Naive thymus-derived CD4-positive, alpha-beta T cell (primary cell): ENCODE measurements around the gene SEBOX. TPM values are rescaled to one million over a fixed set of nuclear protein-coding genes. Genes with fewer than 3 reads are reported as not detected.

Experiments used
- ATAC-seq: fragments of 150-1000 bp; cut with Tn5 transposase; 2 replicates; pipeline ENCODE4 v1.10.0; 2021; ENCODE audit warnings: mild to moderate bottlenecking, moderate library complexity
- CTCF ChIA-PET: fragments of 350-600 bp; sonication (Branson Sonifier 250); formaldehyde crosslinking; loops from one replicate; lab custom pipeline; 2021; ENCODE audit warnings: antibody characterized with exemption; lab: Charles Lee
- POLR2A ChIA-PET: fragments of 350-600 bp; sonication (Branson Sonifier 250); formaldehyde crosslinking; loops from one replicate; lab custom pipeline; 2021; ENCODE audit warnings: antibody characterized with exemption, inconsistent platforms; lab: Charles Lee
- DNase-seq, 9 donors: peaks; one replicate each; pipeline versions ENCODE4 v3.0.0 to v3.0.0-alpha.2; 2020 to 2022; ENCODE audit warnings: mixed read lengths in 1 of 9
- H3K27ac ChIP-seq: one replicate; pipeline ENCODE4 v1.7.0; 2013; ENCODE audit warnings: mild to moderate bottlenecking, low read depth, low read length, moderate library complexity
- H3K27me3 ChIP-seq, 2 donors: one replicate each; pipeline ENCODE4 v1.7.0; 2013; ENCODE audit warnings: low read length in 2 of 2, mild to moderate bottlenecking in 2 of 2, moderate library complexity in 2 of 2; ENCODE audit not compliant: control insufficient read depth in 2 of 2, insufficient read depth in 2 of 2
- H3K36me3 ChIP-seq, 3 experiments: 1 replicate in 2 of 3; 2 replicates in 1 of 3; pipeline ENCODE4 v1.7.0; 2013; ENCODE audit warnings: low read length in 3 of 3, mild to moderate bottlenecking in 3 of 3, moderate library complexity in 1 of 3; ENCODE audit not compliant: insufficient read depth in 3 of 3, control insufficient read depth in 2 of 3
- H3K4me1 ChIP-seq, 2 donors: one replicate each; pipeline ENCODE4 v1.7.0; 2013; ENCODE audit warnings: low read length in 2 of 2, mild to moderate bottlenecking in 2 of 2, moderate library complexity in 1 of 2; ENCODE audit not compliant: control insufficient read depth in 2 of 2, insufficient read depth in 2 of 2
- H3K4me3 ChIP-seq: 2 replicates; pipeline ENCODE4 v1.7.0; 2013; ENCODE audit warnings: mild to moderate bottlenecking, low read length
- H3K9me3 ChIP-seq, 3 experiments: 1 replicate in 2 of 3; 2 replicates in 1 of 3; pipeline ENCODE4 v1.7.0; 2013; ENCODE audit warnings: low read length in 3 of 3; ENCODE audit not compliant: control insufficient read depth in 2 of 3
- H3K27ac Mint-ChIP-seq, 9 donors: one replicate each; pipeline ENCODE4 v1.8.0; 2020 to 2022; ENCODE audit warnings: mixed read lengths in 9 of 9, mild to moderate bottlenecking in 8 of 9, moderate library complexity in 5 of 9, inconsistent platforms in 2 of 9
- H3K27me3 Mint-ChIP-seq, 5 donors: one replicate each; pipeline ENCODE4 v1.8.0; 2021 to 2022; ENCODE audit warnings: mixed read lengths in 5 of 5, mild to moderate bottlenecking in 1 of 5
- H3K36me3 Mint-ChIP-seq, 5 donors: one replicate each; pipeline ENCODE4 v1.8.0; 2020 to 2022; ENCODE audit warnings: mixed read lengths in 5 of 5, mild to moderate bottlenecking in 3 of 5, inconsistent platforms in 1 of 5
- H3K4me1 Mint-ChIP-seq, 7 donors: one replicate each; pipeline ENCODE4 v1.8.0; 2020 to 2022; ENCODE audit warnings: mixed read lengths in 7 of 7, mild to moderate bottlenecking in 3 of 7, inconsistent platforms in 1 of 7
- H3K4me3 Mint-ChIP-seq, 10 donors: one replicate each; pipeline ENCODE4 v1.8.0; 2020 to 2022; ENCODE audit warnings: mild to moderate bottlenecking in 10 of 10, mixed read lengths in 10 of 10, moderate library complexity in 6 of 10, inconsistent platforms in 2 of 10
- H3K9me3 Mint-ChIP-seq, 11 donors: one replicate each; pipeline ENCODE4 v1.8.0; 2020 to 2022; ENCODE audit warnings: mixed read lengths in 11 of 11, mild to moderate bottlenecking in 4 of 11, inconsistent platforms in 1 of 11, moderate library complexity in 1 of 11
- intact Hi-C, 2 donors: fragments of 100-400 bp; cut with micrococcal nuclease; formaldehyde crosslinking; loops; one replicate each; pipeline ENCODE4 v1.15.1; 2023
- polyA plus RNA-seq, 2 donors: library from polyadenylated mRNA; unstranded; fragments of 300-500 nt; fragmentation: Illumina TruSeq; gene quantifications; one replicate each; pipeline ENCODE4 v1.2.3, GENCODE V29; 2021
- total RNA-seq, 6 experiments: library from RNA in 5 of 6; stranded (reverse) in 5 of 6; gene quantifications; 1 replicate in 5 of 6; 2 replicates in 1 of 6; pipeline ENCODE4 v1.2.3 and lab custom pipeline; 2021 to 2026

The SEBOX gene
- total and polyA plus RNA-seq, 7 experiments from 2014 or later = not detected

DNA sequence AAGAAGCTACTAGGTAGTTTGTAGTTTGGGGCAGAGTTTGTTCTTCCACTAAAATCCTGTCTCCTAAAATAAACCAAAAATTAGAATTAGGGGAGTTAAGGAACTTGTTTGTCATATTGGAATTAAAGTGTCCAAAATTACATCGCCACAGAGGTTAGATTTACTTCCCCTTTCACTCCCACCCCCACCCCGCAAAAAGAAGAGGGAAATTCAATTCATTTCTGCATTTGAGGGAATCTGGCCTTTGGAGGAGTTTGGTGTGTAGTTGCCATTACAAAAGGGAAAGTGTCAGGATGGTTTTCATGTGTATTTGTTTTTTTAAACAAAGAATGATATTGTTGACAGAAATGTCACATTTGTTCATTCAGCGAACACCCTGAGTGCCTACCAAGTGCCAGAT is 40.2 kb downstream of the SEBOX start:
- Mint-ChIP-seq H3K4me3 (no peak overlapping the region), H3K4me1 (peaks cover 0 to 34% (median 9%) of the 10 kb centered on the region in 7 donors), H3K27me3 (no peaks in the 10 kb centered on the region), H3K27ac (no peak overlapping the region), H3K36me3 (peaks cover 0 to 18% (median 5%) of the 10 kb centered on the region in 5 donors), H3K9me3 (peaks cover 0 to 1% (median 0%) of the 10 kb centered on the region in 11 donors)
- no peak for ATAC-seq
- H3K27ac ChIP-seq = no peak overlapping the region
- DNase-seq = no peak
- ChIA-PET CTCF (no interaction called here), POLR2A (no interaction called here)
- peaks cover 0 to 3% of the 10 kb centered on the region in 2 donors for H3K4me1 ChIP-seq
- no peaks in the 10 kb centered on the region for H3K9me3 ChIP-seq
- intact Hi-C loops = no loop called here
- peaks cover 0 to 23% (median 3%) of the 10 kb centered on the region in 3 experiments for H3K36me3 ChIP-seq
- H3K27me3 ChIP-seq = no peaks in the 10 kb centered on the region
- H3K4me3 ChIP-seq = no peak overlapping the region

DNA sequence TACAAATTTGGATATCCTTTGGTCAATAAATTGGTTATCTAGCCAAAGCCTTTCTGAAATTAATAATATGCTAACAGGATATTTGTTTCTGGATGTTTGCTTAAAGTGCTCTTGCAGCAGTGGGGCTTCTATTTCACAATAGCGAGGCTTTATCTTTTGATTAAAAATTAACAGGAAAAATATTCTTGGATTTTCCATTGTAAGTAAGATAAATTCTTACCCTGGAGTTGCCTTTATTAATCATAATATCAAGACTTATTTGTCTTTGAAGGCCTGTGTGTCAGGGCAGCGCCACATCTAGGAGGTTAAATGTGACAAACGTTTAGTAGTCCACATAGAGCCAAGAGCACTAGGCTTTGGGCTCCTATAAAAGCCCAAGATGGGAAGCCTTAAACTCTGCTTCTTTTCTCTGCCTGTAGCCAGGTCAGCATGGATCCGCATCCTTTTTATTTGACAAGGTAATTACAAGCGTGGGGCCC is 40.7 kb downstream of the SEBOX start:
- no peak overlapping the region for H3K27ac ChIP-seq
- no peaks in the 10 kb centered on the region for H3K9me3 ChIP-seq
- Mint-ChIP-seq H3K36me3 (peaks cover 0 to 18% (median 5%) of the 10 kb centered on the region in 5 donors), H3K4me3 (no peak overlapping the region), H3K9me3 (peaks cover 0 to 1% (median 0%) of the 10 kb centered on the region in 11 donors), H3K27me3 (no peaks in the 10 kb centered on the region), H3K27ac (no peak overlapping the region), H3K4me1 (peaks cover 0 to 36% (median 12%) of the 10 kb centered on the region in 7 donors)
- intact Hi-C loops = no loop called here
- CTCF ChIA-PET = no interaction called here
- H3K4me3 ChIP-seq = no peak overlapping the region
- H3K27me3 ChIP-seq = no peaks in the 10 kb centered on the region
- H3K36me3 ChIP-seq = peaks cover 0 to 21% (median 2%) of the 10 kb centered on the region in 3 experiments
- ATAC-seq (no peak), DNase-seq (no peak)
- POLR2A ChIA-PET = no interaction called here
- peaks cover 3 to 7% of the 10 kb centered on the region in 2 donors for H3K4me1 ChIP-seq

- H3K36me3 Mint-ChIP-seq = no peaks in the 10 kb centered on the region
- ATAC-seq (no peak), DNase-seq (no peak)
- intact Hi-C loops = no loop called here
- peaks cover 9 to 46% (median 21%) of the 10 kb centered on the region in 7 donors for H3K4me1 Mint-ChIP-seq
- no peak overlapping the region for H3K27ac ChIP-seq
- ChIA-PET POLR2A (interaction anchor here (0.6 to 1.2 kb wide), 2 partner anchors 15 to 334 kb away, joined by 3 to 8 read pairs; partner anchors contain the start of genes IFT20 and TNFAIP1), CTCF (interaction anchor here (0.5 to 0.6 kb wide), 2 partner anchors 39 to 114 kb away, joined by 3 to 6 read pairs; no protein-coding TSS in a partner anchor)
- peak overlapping the region; percentile 77 to 97 (median 91) for H3K4me3 Mint-ChIP-seq
- no peaks in the 10 kb centered on the region for H3K36me3 ChIP-seq
- peaks cover 11 to 12% of the 10 kb centered on the region in 2 donors for H3K4me1 ChIP-seq
- H3K27ac Mint-ChIP-seq = peak overlapping the region in 6 of 9 donors; percentile 6 to 78 (median 38)
- peaks cover 0 to 1% (median 0%) of the 10 kb centered on the region in 11 donors for H3K9me3 Mint-ChIP-seq
- H3K27me3 ChIP-seq = no peaks in the 10 kb centered on the region
- no peaks in the 10 kb centered on the region for H3K9me3 ChIP-seq
- H3K4me3 ChIP-seq = no peak overlapping the region
- no peaks in the 10 kb centered on the region for H3K27me3 Mint-ChIP-seq
These were observed 44.6 kb downstream of the SEBOX start for GRCh38 chr17:28320215-28321061.

DNA sequence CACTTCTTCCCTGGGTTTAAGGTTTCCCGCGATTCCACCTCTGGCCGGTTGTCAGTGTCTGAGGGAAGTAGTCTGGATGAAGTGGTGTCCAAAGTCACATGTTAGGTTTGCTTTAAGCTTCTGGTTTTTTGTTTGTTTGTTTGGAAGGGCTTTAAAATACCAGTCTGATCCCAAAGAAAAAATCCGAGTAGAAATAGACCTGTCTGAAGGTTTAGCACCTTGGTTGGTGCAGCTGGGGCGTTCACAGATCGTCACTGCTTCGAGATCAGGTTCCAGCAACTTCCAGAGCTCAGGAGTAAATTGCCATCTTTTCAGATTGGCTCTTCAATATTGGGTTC is 45.4 kb downstream of the SEBOX start:
- POLR2A ChIA-PET = interaction anchor here (1.2 to 2.2 kb wide), 2 partner anchors 16 to 65 kb away, joined by 6 to 8 read pairs; partner anchors contain the start of genes IFT20 and TNFAIP1
- DNase-seq = no peak
- no peaks in the 10 kb centered on the region for H3K27me3 Mint-ChIP-seq
- Histone ChIP-seq H3K36me3 (no peaks in the 10 kb centered on the region), H3K27me3 (no peaks in the 10 kb centered on the region), H3K4me1 (peaks cover 11 to 12% of the 10 kb centered on the region in 2 donors), H3K4me3 (peak overlapping the region; percentile 69), H3K9me3 (no peaks in the 10 kb centered on the region), H3K27ac (peak overlapping the region; percentile 64)
- no peaks in the 10 kb centered on the region for H3K36me3 Mint-ChIP-seq
- peak overlapping the region; percentile 77 to 97 (median 91) for H3K4me3 Mint-ChIP-seq
- intact Hi-C loops = loop anchor here (1.0 to 10.0 kb wide), 11 partner anchors 16 to 633 kb away; partner anchors contain the start of genes IFT20 (in 2 of the 2), POLDIP2 (in 2 of the 2), TNFAIP1 (in 2 of the 2) and LYRM9 (in 1 of the 2)
- ATAC-seq = no peak
- peaks cover 9 to 40% (median 21%) of the 10 kb centered on the region in 7 donors for H3K4me1 Mint-ChIP-seq
- peaks cover 0 to 1% (median 0%) of the 10 kb centered on the region in 11 donors for H3K9me3 Mint-ChIP-seq
- peak overlapping the region in 8 of 9 donors; percentile 6 to 90 (median 76) for H3K27ac Mint-ChIP-seq
- CTCF ChIA-PET = interaction anchor here (0.6 to 1.1 kb wide), 3 partner anchors 17 to 97 kb away, joined by 3 to 4 read pairs (median 3); no protein-coding TSS in a partner anchor

DNA sequence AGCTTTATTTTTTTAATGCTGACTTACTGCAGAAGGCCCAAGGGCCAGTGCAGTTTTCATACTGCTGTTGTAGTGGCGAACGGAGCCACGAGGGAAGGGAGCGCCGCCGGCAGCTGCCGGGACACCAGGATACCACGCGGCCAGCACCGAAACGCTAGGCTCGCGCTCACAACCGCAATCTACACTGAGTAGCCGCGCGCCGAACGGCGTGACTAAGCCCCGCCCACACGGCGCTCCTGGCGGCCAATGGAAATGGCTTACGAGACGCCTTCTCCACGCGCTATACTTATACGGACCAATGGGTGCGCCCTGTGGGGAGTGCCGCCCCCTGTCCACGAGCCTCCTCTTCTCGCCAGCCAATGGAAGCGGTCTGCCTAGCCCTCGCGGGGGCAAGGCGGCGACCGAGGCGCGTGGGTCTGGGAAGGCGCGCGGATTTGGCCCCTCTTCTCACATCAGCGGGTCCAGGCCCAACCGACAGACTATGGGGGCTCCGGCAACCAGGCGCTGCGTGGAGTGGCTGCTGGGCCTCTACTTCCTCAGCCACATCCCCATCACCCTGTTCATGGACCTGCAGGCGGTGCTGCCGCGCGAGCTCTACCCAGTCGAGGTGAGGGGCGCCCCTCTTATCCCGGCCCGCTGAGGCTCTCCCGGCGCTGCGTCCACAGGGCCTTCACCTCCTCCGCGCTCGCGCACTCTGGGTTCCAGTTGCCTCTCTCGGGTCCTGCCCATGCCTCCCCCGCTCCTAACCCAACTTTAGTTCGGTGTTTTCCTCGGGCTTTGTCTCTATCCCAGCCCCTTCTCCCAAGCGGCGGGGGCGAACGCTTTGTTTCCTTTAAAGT is 46.0 kb downstream of the SEBOX start, which contains the start of gene TMEM97:
TMEM97 (plus strand) TSS at position 442 of the 839 bp plus-strand sequence; CDS start at position 482, 40 bp downstream.
- intact Hi-C loops = loop anchor here (1.0 to 10.0 kb wide), 11 partner anchors 16 to 634 kb away; partner anchors contain the start of genes IFT20 (in 2 of the 2), POLDIP2 (in 2 of the 2), TNFAIP1 (in 2 of the 2) and LYRM9 (in 1 of the 2)
- Mint-ChIP-seq H3K27ac (peak within 1 kb of the TSS; percentile 37 to 90 (median 80)), H3K9me3 (peaks cover 0 to 1% (median 0%) of the 10 kb centered on the region in 11 donors), H3K4me1 (peaks cover 9 to 40% (median 21%) of the 10 kb centered on the region in 7 donors), H3K4me3 (peak within 1 kb of the TSS; percentile 77 to 97 (median 91)), H3K27me3 (no peaks in the 10 kb centered on the region), H3K36me3 (no peaks in the 10 kb centered on the region)
- ChIA-PET POLR2A (interaction anchor here (0.7 to 2.2 kb wide), 3 partner anchors 16 to 633 kb away, joined by 3 to 8 read pairs (median 6); partner anchors contain the start of genes IFT20 and TNFAIP1), CTCF (interaction anchor here (0.7 to 1.1 kb wide), 2 partner anchors 17 to 97 kb away, joined by 3 to 4 read pairs; no protein-coding TSS in a partner anchor)
- peak; percentile 99 for ATAC-seq
- Histone ChIP-seq H3K27ac (peak within 1 kb of the TSS; percentile 64), H3K4me1 (peaks cover 11 to 12% of the 10 kb centered on the region in 2 donors), H3K27me3 (no peaks in the 10 kb centered on the region), H3K4me3 (peak within 1 kb of the TSS; percentile 69), H3K9me3 (no peaks in the 10 kb centered on the region), H3K36me3 (no peaks in the 10 kb centered on the region)
- peak; percentile 83 to 95 (median 93) for DNase-seq
